Measurements from ENCODE around the gene SOX9.
"Not testable (repeated sequence)": the region's sequence is repeated elsewhere in the genome, so short reads cannot be mapped to it uniquely, and the experiment has no call there.

Gene SOX9

GRCh38 chr17:72111926-72112325 lies 8.9 kb upstream of the SOX9 start:
- not testable (repeated sequence) for DNase-seq

- DNase-seq: no peak
These were observed 7.1 kb upstream of the SOX9 start for GRCh38 chr17:72113751-72114150.

DNA sequence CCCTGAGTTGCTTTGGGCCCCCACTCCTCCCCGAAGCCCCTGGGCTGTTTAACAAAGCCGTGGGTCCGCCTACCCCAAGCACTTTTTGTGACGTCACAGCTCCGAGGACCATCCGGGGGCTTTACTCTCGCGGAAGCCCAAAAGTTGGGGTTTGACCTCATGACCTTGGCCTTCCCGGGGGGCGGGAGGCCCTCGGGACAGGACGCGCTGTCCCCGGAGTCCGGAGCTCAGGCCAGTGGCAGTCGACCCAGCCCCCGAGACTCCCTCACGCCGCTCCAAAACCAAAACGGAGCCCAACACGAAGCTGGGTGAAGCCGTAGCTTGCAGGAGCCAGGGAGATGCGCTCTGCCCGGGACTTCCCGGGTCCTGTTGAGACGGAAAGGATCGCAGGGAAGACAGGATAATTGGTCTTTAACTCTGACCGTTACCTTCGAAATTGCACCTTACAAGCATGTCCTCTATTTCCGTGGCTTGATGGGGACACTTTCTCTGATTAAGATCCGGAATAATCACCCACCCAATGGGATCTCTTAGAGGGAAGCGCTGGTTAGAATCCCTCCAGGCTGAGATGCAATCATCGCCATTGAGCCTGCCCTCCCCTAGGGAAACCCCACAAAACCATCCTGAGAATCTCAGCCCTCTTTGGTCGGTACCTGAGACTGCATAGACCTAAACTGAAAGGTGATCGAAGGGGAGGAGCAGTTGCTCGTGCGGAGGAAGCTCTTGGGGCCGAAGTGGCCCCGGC lies 4.9 kb upstream of the SOX9 start:
- no peak for DNase-seq

- no peak for DNase-seq
These were observed 3.9 kb upstream of the SOX9 start for GRCh38 chr17:72116661-72117521.

DNA sequence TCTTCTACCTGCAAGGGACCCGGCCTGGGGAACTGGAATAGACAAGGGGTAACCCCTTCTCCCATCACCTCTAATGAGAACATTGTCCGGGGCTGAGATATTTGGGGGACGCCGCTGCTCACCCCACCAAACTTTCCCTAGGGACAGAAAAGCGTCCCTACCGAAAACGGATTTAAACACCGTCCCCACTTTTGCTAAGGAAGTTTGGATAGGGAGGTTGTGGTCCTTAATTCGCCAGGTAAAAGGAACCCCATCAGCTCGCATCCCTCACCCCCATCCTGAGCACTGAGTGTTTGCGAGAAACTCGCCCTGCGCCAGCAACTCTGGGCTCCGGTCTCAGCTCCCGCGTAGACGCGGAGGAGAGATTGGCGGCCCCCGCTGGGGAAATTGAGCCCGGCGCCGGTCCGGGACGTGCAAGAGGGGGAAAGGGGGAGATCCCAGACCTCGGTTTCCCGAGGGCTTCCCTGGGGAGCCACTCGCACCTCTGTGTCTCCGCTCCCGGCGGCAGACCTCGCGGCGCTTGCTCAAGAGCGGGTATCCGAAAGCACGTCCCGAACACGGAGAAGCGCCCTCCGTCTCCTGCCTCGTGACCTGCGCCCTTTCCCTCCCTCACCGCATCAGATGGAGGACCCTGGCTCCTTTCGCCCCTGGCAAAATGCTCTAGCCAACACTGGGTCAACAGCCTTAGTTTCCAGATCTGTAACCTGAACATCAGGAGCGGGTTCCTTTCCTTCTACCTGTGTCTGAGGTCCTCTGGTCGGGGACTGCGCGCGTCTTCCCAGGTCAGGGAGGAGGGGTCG lies 3.1 kb upstream of the SOX9 start:
- DNase-seq: no peak

GRCh38 chr17:72118335-72119076 lies 2.3 kb upstream of the SOX9 start:
- DNase-seq: no peak

DNA sequence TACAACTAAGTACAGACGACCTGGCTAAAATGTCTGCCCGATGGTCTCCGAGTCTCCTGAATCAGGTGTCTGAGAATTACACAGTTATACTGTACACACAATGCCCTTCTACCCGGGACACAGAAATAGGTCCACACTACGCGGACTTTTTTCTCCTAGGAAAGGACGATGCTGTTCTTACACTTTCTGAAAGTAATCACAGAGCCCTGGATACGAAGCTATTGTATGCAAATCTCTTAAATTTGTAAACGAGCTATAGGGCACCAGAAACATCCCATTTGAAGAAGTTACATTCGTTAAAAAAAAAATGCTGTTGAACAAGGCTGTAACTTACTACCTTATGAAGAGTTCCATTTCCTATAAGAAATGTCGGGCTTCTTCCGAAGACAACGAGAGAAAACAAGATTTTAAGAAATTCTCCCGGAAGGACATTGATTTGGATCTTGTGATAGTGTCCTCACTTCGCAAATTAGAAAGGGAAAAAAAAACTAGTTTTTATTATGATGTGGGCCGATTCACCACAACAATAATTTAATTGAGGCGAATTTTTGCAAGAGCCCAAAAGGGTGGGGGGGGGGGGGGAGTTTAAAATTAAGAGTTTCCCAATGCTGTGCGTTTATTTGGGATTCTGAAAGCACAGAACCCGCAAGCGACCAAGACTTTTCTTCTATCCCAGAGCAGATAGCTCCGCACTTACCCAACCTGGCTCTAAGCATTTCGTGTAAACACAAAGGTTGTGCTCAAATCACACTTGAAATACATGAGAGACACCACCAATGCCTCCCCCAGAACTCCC lies 1.5 kb upstream of the SOX9 start:
- no peak for DNase-seq

DNA sequence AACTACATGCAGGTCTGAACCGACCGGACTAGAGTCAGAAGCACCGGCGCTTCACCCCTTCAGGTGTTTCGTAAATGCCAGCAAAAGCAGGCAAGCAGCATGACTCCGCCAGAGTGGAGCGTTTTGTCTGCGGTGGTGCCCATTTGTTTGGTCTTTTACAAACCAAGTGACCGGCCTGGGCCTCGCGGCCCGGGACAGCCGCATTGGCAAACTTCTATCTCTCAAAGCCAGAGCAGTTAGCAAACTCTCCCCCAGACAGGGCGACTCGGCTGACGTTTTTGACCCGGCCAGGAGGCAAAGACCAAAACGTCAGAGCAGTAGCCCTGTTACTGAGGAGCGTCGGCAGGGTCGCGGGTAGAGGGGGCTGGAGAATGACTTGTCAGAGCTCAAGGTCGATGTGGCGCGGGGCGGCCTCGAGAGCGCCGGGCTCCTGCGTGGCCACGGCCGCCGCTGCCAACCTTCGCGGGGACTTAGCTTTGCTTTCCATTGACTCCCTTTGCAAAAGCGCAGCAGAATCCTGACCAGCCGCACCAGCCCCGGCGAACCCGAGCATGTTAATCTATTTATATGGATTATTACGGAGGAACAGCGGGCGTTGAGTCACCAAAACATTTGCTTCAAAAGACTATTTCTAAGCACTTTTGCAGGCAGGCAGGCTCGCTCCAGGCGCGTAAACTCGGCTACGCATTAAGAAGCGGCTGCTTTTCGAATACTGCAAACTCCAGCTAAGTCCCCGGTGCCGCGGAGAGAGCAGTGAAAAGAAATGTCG lies 763 bp upstream of the SOX9 start:
- no peak for DNase-seq

GRCh38 chr17:72121164-72122009 lies 567 bp downstream of the SOX9 start:
- no peak for DNase-seq

- no peak for DNase-seq
These were observed 1.4 kb downstream of the SOX9 start for GRCh38 chr17:72122010-72122764.

DNA sequence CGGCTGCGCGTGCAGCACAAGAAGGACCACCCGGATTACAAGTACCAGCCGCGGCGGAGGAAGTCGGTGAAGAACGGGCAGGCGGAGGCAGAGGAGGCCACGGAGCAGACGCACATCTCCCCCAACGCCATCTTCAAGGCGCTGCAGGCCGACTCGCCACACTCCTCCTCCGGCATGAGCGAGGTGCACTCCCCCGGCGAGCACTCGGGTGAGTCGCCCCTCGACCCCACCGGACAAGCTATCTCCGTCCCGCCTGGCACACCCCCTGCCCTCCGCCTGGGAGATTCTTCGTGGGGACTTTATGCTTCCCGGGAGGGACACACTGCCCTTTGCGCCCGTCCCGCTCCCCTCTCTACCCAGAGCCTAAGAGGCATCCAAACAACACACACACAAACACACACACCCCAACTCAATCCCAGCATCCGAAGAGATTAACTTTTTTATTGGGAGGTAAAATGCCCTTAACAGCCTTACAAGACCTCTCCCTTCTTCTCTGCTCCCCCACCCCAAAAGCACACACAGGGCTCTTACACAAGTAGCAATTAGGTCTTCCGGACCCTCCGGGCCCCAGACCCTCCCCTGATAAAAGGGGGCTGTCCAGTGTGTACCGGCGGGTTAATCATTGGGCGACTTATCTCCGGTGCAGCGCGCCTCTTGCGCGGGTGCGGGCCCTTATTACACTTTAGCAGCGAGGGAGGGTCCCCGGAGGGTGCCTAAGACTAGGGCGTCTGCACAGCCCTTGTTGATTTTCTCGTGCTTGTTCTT lies 2.1 kb downstream of the SOX9 start:
- DNase-seq: no peak

DNA sequence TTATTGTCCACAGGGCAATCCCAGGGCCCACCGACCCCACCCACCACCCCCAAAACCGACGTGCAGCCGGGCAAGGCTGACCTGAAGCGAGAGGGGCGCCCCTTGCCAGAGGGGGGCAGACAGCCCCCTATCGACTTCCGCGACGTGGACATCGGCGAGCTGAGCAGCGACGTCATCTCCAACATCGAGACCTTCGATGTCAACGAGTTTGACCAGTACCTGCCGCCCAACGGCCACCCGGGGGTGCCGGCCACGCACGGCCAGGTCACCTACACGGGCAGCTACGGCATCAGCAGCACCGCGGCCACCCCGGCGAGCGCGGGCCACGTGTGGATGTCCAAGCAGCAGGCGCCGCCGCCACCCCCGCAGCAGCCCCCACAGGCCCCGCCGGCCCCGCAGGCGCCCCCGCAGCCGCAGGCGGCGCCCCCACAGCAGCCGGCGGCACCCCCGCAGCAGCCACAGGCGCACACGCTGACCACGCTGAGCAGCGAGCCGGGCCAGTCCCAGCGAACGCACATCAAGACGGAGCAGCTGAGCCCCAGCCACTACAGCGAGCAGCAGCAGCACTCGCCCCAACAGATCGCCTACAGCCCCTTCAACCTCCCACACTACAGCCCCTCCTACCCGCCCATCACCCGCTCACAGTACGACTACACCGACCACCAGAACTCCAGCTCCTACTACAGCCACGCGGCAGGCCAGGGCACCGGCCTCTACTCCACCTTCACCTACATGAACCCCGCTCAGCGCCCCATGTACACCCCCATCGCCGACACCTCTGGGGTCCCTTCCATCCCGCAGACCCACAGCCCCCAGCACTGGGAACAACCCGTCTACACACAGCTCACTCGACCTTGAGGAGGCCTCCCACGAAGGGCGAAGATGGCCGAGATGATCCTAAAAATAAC lies 3.0 kb downstream of the SOX9 start:
- no peak for DNase-seq

GRCh38 chr17:72124438-72124775 lies 3.6 kb downstream of the SOX9 start:
- DNase-seq: no peak

GRCh38 chr17:72125226-72125651 lies 4.4 kb downstream of the SOX9 start:
- no peak for DNase-seq

DNA sequence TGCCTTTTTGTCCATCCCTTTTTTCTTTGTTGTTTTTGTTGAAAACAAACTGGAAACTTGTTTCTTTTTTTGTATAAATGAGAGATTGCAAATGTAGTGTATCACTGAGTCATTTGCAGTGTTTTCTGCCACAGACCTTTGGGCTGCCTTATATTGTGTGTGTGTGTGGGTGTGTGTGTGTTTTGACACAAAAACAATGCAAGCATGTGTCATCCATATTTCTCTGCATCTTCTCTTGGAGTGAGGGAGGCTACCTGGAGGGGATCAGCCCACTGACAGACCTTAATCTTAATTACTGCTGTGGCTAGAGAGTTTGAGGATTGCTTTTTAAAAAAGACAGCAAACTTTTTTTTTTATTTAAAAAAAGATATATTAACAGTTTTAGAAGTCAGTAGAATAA lies 4.9 kb downstream of the SOX9 start:
- DNase-seq: no peak

GRCh38 chr17:72126575-72127486 lies 6.0 kb downstream of the SOX9 start:
- peak; percentile 33 for DNase-seq
